Measurements from ENCODE around the gene ATE1. TPM values are rescaled to one million over a fixed set of nuclear protein-coding genes. Genes with fewer than 3 reads are reported as not detected.

The ATE1 gene
- polyA plus RNA-seq, 2 donors = 3.7 to 6.8 TPM

DNA sequence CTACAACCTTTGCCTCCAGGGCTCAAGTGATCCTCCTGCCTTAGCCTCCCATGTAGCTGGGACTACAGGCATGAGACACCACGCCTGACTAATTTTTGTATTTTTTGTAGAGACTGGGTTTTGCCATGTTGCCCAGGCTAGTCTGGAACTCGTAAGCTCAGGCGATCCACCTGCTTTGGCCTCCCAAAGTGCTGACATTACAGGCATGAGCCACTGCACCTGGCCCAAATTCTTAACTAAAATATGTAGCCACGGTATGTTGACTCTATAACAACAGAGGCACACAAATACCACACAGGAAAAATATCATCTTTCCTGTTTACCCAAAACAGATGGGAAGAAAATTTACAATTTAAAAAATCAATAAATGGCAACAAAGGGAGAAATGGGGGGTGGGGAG, 115.8 kb downstream of the ATE1 start:
- WGBS, 2 donors = 68 to 70% methylated on average over 4 of the region's 4 CpGs
- Histone ChIP-seq H3K4me3 (ENCODE audit: low read depth in 1 of 2, low read length in 2 of 2) (no peak overlapping the region), H3K9me3 (ENCODE audit: control insufficient read depth in 2 of 2, insufficient read depth in 1 of 2, low read depth in 1 of 2, low read length in 1 of 2) (no peaks in the 10 kb centered on the region), H3K36me3 (ENCODE audit: control insufficient read depth in 2 of 2, insufficient read depth in 2 of 2, low read length in 1 of 2) (no peaks in the 10 kb centered on the region), H3K4me1 (ENCODE audit: control insufficient read depth in 2 of 2, insufficient read depth in 2 of 2, low read length in 1 of 2) (no peaks in the 10 kb centered on the region), H3K27ac (ENCODE audit: low read depth in 2 of 2, low read length in 1 of 2) (no peak overlapping the region), H3K27me3 (ENCODE audit: control insufficient read depth in 1 of 2, insufficient read depth in 2 of 2, low read length in 2 of 2) (no peaks in the 10 kb centered on the region)

DNA sequence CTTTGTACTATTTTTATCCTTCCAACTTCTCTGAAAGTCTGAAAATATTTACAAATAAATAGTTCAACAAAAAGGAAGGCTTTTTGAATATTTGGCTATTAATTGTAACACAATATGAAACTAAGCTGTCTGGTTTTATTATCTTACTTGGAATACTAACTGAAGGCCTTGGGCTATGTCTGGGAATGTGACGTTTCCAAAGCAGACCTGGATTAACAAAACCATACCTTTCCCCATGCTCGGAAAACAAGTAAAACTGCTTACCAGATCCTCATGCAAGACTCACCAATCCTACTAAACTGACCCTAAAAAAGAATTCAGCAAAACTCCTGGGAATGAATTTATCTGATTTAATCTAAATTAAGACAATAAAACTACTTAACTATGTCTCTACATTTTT, 116.4 kb downstream of the ATE1 start:
- Histone ChIP-seq H3K4me1 (ENCODE audit: control insufficient read depth in 2 of 2, insufficient read depth in 2 of 2, low read length in 1 of 2) (no peaks in the 10 kb centered on the region), H3K9me3 (ENCODE audit: control insufficient read depth in 2 of 2, insufficient read depth in 1 of 2, low read depth in 1 of 2, low read length in 1 of 2) (no peaks in the 10 kb centered on the region), H3K27me3 (ENCODE audit: control insufficient read depth in 1 of 2, insufficient read depth in 2 of 2, low read length in 2 of 2) (no peaks in the 10 kb centered on the region), H3K4me3 (ENCODE audit: low read depth in 1 of 2, low read length in 2 of 2) (no peak overlapping the region), H3K36me3 (ENCODE audit: control insufficient read depth in 2 of 2, insufficient read depth in 2 of 2, low read length in 1 of 2) (no peaks in the 10 kb centered on the region), H3K27ac (ENCODE audit: low read depth in 2 of 2, low read length in 1 of 2) (no peak overlapping the region)
- 66 to 70% methylated on average over 2 of the region's 2 CpGs for WGBS, 2 donors

DNA sequence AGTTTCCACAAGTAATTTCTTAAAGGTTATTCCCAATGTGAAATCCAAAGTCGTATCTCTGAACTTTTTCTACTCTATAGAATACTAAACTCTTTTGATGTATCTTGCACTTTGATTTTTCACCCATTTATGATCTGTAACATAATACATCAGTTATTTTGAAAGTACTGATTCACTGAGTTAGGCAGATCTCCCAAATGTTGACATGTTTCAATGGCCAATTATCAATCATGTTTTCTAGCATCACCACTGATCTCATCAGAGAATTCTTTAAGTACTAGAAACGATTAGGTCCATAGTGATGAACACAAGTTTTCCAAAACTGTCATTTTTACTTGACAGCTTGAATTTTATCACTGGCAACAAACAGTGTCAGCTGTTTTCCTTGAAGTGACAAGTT, 119.0 kb downstream of the ATE1 start:
- Histone ChIP-seq H3K27ac (ENCODE audit: low read depth in 2 of 2, low read length in 1 of 2) (no peak overlapping the region), H3K27me3 (ENCODE audit: control insufficient read depth in 1 of 2, insufficient read depth in 2 of 2, low read length in 2 of 2) (no peaks in the 10 kb centered on the region), H3K9me3 (ENCODE audit: control insufficient read depth in 2 of 2, insufficient read depth in 1 of 2, low read depth in 1 of 2, low read length in 1 of 2) (no peaks in the 10 kb centered on the region), H3K4me1 (ENCODE audit: control insufficient read depth in 2 of 2, insufficient read depth in 2 of 2, low read length in 1 of 2) (no peaks in the 10 kb centered on the region), H3K36me3 (ENCODE audit: control insufficient read depth in 2 of 2, insufficient read depth in 2 of 2, low read length in 1 of 2) (no peaks in the 10 kb centered on the region), H3K4me3 (ENCODE audit: low read depth in 1 of 2, low read length in 2 of 2) (no peak overlapping the region)
- WGBS, 2 donors = 59 to 66% methylated on average over 2 of the region's 2 CpGs

DNA sequence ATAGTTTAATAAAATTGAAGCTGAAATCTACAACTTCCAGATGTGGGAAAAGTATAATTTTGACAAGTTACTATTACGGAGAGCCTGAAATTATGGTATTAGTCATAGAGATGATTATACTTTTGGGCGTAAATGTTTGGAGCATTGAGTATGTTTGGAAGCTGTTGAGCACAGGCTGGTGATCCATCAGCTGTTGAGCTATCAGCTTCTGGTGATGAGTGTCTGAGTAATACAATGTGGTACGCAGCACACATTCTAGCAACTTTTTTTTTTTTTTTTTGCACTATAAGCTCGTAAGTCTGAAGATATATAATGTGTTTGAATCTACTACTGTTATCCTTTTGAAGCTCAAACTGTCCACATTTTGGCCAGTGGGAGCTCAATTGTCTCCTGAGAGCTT, 123.4 kb downstream of the ATE1 start:
- 85 to 91% methylated on average over 4 of the region's 4 CpGs for WGBS, 2 donors
- Histone ChIP-seq H3K4me1 (ENCODE audit: control insufficient read depth in 2 of 2, insufficient read depth in 2 of 2, low read length in 1 of 2) (no peaks in the 10 kb centered on the region), H3K4me3 (ENCODE audit: low read depth in 1 of 2, low read length in 2 of 2) (no peak overlapping the region), H3K9me3 (ENCODE audit: control insufficient read depth in 2 of 2, insufficient read depth in 1 of 2, low read depth in 1 of 2, low read length in 1 of 2) (no peaks in the 10 kb centered on the region), H3K36me3 (ENCODE audit: control insufficient read depth in 2 of 2, insufficient read depth in 2 of 2, low read length in 1 of 2) (no peaks in the 10 kb centered on the region), H3K27ac (ENCODE audit: low read depth in 2 of 2, low read length in 1 of 2) (no peak overlapping the region), H3K27me3 (ENCODE audit: control insufficient read depth in 1 of 2, insufficient read depth in 2 of 2, low read length in 2 of 2) (no peaks in the 10 kb centered on the region)

DNA sequence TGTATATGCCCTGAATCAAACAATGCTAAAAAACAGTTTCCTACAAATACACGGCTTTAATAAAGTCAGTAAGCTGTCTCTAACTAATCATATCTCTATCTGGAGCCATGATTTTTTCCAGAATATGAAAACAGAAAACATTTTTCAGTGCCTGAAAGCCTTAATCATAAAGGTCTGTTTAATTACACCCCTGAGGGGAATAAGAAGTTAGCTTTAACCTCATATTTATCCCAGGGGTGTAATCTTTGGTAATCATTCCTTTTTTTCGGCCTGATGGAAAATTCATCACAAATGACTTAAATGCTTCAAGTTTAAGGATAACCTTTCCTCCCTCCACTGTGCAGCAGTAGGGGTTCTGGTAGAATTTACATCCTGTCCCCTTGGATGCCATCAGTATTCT, 124.2 kb downstream of the ATE1 start:
- Histone ChIP-seq H3K27me3 (ENCODE audit: control insufficient read depth in 1 of 2, insufficient read depth in 2 of 2, low read length in 2 of 2) (no peaks in the 10 kb centered on the region), H3K27ac (ENCODE audit: low read depth in 2 of 2, low read length in 1 of 2) (no peak overlapping the region), H3K9me3 (ENCODE audit: control insufficient read depth in 2 of 2, insufficient read depth in 1 of 2, low read depth in 1 of 2, low read length in 1 of 2) (no peaks in the 10 kb centered on the region), H3K36me3 (ENCODE audit: control insufficient read depth in 2 of 2, insufficient read depth in 2 of 2, low read length in 1 of 2) (no peaks in the 10 kb centered on the region), H3K4me1 (ENCODE audit: control insufficient read depth in 2 of 2, insufficient read depth in 2 of 2, low read length in 1 of 2) (no peaks in the 10 kb centered on the region), H3K4me3 (ENCODE audit: low read depth in 1 of 2, low read length in 2 of 2) (no peak overlapping the region)
- 82 to 88% methylated on average over 2 of the region's 2 CpGs for WGBS, 2 donors

DNA sequence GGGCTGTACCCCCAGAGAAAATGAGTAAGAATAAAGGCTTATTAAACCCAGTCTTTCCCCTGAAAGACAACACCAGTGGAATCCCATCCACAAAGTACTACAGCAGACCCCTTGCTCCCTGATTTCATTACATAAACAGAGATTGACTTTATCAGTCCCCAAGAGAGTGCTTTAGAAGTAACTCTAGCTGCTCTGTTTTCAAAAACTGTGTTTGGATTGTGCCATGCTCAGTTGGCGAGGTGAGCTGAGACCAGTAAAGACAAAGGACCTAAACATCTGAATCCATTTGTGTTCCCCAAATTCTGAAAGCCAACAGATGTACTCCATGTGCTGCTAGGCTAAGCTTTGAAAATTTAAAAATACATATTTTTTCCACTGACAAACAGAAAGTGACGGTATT, 127.0 kb downstream of the ATE1 start:
- WGBS, 2 donors = 87 to 93% methylated on average over 2 of the region's 2 CpGs
- H3K9me3 ChIP-seq (ENCODE audit: control insufficient read depth in 2 of 2, insufficient read depth in 1 of 2, low read depth in 1 of 2, low read length in 1 of 2) = no peaks in the 10 kb centered on the region

DNA sequence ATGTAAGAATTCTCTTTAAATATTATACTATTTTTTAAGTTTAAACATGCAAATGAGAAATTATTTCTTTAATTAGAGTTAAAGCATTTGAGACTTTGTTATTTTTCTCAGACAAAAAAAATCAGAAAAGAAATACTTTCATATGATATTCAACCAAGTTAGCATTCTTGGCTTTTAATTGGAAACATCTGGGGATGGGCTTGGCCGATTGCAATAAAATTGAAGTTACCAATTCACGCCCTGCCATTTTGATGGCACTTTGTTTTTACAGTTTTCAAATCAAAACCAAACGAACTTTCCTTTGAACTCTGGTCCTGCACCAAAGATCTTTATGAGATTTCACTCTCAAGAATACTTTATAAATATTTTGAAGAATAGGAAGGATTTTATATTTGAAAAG, 127.7 kb downstream of the ATE1 start:
- Histone ChIP-seq H3K4me1 (ENCODE audit: control insufficient read depth in 2 of 2, insufficient read depth in 2 of 2, low read length in 1 of 2) (no peaks in the 10 kb centered on the region), H3K9me3 (ENCODE audit: control insufficient read depth in 2 of 2, insufficient read depth in 1 of 2, low read depth in 1 of 2, low read length in 1 of 2) (no peaks in the 10 kb centered on the region), H3K4me3 (ENCODE audit: low read depth in 1 of 2, low read length in 2 of 2) (no peak overlapping the region), H3K36me3 (ENCODE audit: control insufficient read depth in 2 of 2, insufficient read depth in 2 of 2, low read length in 1 of 2) (no peaks in the 10 kb centered on the region), H3K27ac (ENCODE audit: low read depth in 2 of 2, low read length in 1 of 2) (no peak overlapping the region), H3K27me3 (ENCODE audit: control insufficient read depth in 1 of 2, insufficient read depth in 2 of 2, low read length in 2 of 2) (no peaks in the 10 kb centered on the region)
- 59 to 65% methylated on average over 3 of the region's 3 CpGs for WGBS, 2 donors

More for the DNA sequence above, 127.0 kb downstream of the ATE1 start:
- Histone ChIP-seq H3K27me3 (ENCODE audit: control insufficient read depth in 1 of 2, insufficient read depth in 2 of 2, low read length in 2 of 2) (no peaks in the 10 kb centered on the region), H3K4me3 (ENCODE audit: low read depth in 1 of 2, low read length in 2 of 2) (no peak overlapping the region), H3K36me3 (ENCODE audit: control insufficient read depth in 2 of 2, insufficient read depth in 2 of 2, low read length in 1 of 2) (no peaks in the 10 kb centered on the region), H3K27ac (ENCODE audit: low read depth in 2 of 2, low read length in 1 of 2) (no peak overlapping the region), H3K4me1 (ENCODE audit: control insufficient read depth in 2 of 2, insufficient read depth in 2 of 2, low read length in 1 of 2) (no peaks in the 10 kb centered on the region)

DNA sequence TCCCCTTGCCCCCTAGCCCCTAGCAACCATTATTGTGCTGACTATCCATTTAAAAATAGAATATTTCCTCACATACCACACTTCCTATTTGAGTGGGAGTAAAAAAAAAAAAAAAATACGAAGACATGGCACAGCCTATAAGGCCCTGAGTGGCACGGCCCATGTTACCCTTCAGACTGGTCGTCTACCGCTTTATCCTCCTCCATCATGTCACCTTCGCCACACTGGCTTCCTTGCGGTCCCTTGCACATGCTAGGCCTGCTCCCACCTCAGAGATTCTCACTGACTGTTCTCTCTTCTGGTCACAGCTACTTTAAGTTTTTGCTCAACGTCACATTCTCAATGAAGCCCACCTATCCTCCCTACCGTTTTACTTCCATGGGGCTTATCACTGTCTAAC, 130.3 kb downstream of the ATE1 start:
- H3K4me1 ChIP-seq (ENCODE audit: control insufficient read depth in 2 of 2, insufficient read depth in 2 of 2, low read length in 1 of 2) = no peaks in the 10 kb centered on the region
- no peaks in the 10 kb centered on the region for H3K36me3 ChIP-seq (ENCODE audit: control insufficient read depth in 2 of 2, insufficient read depth in 2 of 2, low read length in 1 of 2)
- no peaks in the 10 kb centered on the region for H3K27me3 ChIP-seq (ENCODE audit: control insufficient read depth in 1 of 2, insufficient read depth in 2 of 2, low read length in 2 of 2)
- H3K4me3 ChIP-seq (ENCODE audit: low read depth in 1 of 2, low read length in 2 of 2) = no peak overlapping the region
- WGBS, 2 donors = 79 to 87% methylated on average over 8 of the region's 8 CpGs
- H3K9me3 ChIP-seq (ENCODE audit: control insufficient read depth in 2 of 2, insufficient read depth in 1 of 2, low read depth in 1 of 2, low read length in 1 of 2) = no peaks in the 10 kb centered on the region
- no peak overlapping the region for H3K27ac ChIP-seq (ENCODE audit: low read depth in 2 of 2, low read length in 1 of 2)

DNA sequence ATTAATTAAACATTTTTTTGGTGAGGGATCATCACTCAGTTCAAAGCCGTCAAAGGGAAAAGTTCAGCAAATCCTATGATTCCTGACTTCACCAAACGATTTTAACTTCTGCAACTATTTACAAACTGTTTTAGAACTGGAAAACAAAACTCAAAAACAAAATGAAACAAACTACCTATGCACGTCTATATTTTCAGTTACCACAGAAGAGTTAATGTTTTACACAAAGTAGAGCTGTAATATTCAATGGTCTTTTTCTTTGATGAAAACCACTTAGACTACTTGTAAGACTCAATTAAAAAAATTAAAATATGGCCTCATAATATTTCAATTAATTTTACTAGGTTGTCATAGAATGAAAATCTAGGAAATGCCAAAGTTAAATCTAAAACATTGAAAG, 131.5 kb downstream of the ATE1 start:
- Histone ChIP-seq H3K27me3 (ENCODE audit: control insufficient read depth in 1 of 2, insufficient read depth in 2 of 2, low read length in 2 of 2) (no peaks in the 10 kb centered on the region), H3K27ac (ENCODE audit: low read depth in 2 of 2, low read length in 1 of 2) (no peak overlapping the region), H3K9me3 (ENCODE audit: control insufficient read depth in 2 of 2, insufficient read depth in 1 of 2, low read depth in 1 of 2, low read length in 1 of 2) (no peaks in the 10 kb centered on the region), H3K36me3 (ENCODE audit: control insufficient read depth in 2 of 2, insufficient read depth in 2 of 2, low read length in 1 of 2) (no peaks in the 10 kb centered on the region), H3K4me1 (ENCODE audit: control insufficient read depth in 2 of 2, insufficient read depth in 2 of 2, low read length in 1 of 2) (no peaks in the 10 kb centered on the region), H3K4me3 (ENCODE audit: low read depth in 1 of 2, low read length in 2 of 2) (no peak overlapping the region)
- WGBS, 2 donors = 90 to 92% methylated on average over 3 of the region's 3 CpGs

DNA sequence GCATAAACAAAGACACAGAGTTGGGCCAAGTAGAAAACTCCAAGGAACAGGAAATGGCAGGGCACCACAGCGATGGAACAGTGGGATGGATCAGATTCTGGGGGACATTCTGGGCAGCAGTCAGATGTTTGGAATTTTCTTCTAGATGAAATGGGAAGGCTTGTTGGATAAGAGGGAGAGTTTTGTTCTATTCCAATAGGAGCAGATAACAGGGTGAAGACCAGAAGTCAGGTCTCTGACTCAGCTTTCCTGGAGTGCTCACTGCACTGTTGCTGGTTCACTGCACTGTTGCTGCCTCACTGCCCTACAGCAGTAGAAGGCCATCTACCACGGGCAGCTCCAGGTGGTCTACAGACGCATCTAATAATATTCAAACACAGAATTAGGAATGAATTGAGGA, 135.6 kb downstream of the ATE1 start:
- Histone ChIP-seq H3K4me1 (ENCODE audit: control insufficient read depth in 2 of 2, insufficient read depth in 2 of 2, low read length in 1 of 2) (no peaks in the 10 kb centered on the region), H3K36me3 (ENCODE audit: control insufficient read depth in 2 of 2, insufficient read depth in 2 of 2, low read length in 1 of 2) (peaks cover 0 to 2% of the 10 kb centered on the region in 2 donors), H3K27me3 (ENCODE audit: control insufficient read depth in 1 of 2, insufficient read depth in 2 of 2, low read length in 2 of 2) (no peaks in the 10 kb centered on the region), H3K4me3 (ENCODE audit: low read depth in 1 of 2, low read length in 2 of 2) (no peak overlapping the region), H3K27ac (ENCODE audit: low read depth in 2 of 2, low read length in 1 of 2) (no peak overlapping the region), H3K9me3 (ENCODE audit: control insufficient read depth in 2 of 2, insufficient read depth in 1 of 2, low read depth in 1 of 2, low read length in 1 of 2) (no peaks in the 10 kb centered on the region)
- 92 to 95% methylated on average over 3 of the region's 3 CpGs for WGBS, 2 donors
